NB4 (cell line): ENCODE measurements around the gene PEMT.

ENCODE experiments used
- DNase-seq: peaks from one replicate; pipeline ENCODE4 v3.0.0; 2010; ENCODE audit warnings: low read depth
- H3K4me3 ChIP-seq: one replicate; pipeline ENCODE4 v1.5.1; 2011; ENCODE audit warnings: mild to moderate bottlenecking, low read depth, low read length, moderate library complexity
- CTCF ChIP-seq: IDR thresholded peaks from one replicate; pipeline ENCODE4 v1.5.1; 2012; ENCODE audit warnings: low read depth, low read length
- MAX ChIP-seq: IDR thresholded peaks from 2 replicates; pipeline ENCODE4 v1.6.1; 2011; ENCODE audit warnings: low read depth, low read length
- MYC ChIP-seq: IDR thresholded peaks from 2 replicates; pipeline ENCODE4 v1.6.1; 2011; ENCODE audit warnings: low read depth, low read length
- POLR2A ChIP-seq: IDR thresholded peaks from 2 replicates; pipeline ENCODE4 v1.6.1; 2011; ENCODE audit warnings: mild to moderate bottlenecking; ENCODE audit not compliant: insufficient read length; ENCODE audit errors: extremely low read depth

The PEMT gene

GRCh38 chr17:17605083-17605728 is 13.7 kb upstream of the PEMT start:
- H3K4me3 ChIP-seq: no peak overlapping the region

GRCh38 chr17:17603895-17604225 is 12.4 kb upstream of the PEMT start:
- DNase-seq: no peak
- TF ChIP-seq CTCF (no peak), MYC (no peak), MAX (no peak), POLR2A (no peak)
- H3K4me3 ChIP-seq: no peak overlapping the region

More at GRCh38 chr17:17605083-17605728, 13.7 kb upstream of the PEMT start:
- no peak for DNase-seq
- TF ChIP-seq MYC (no peak), MAX (no peak), CTCF (no peak), POLR2A (no peak)

GRCh38 chr17:17603178-17603894 is 11.8 kb upstream of the PEMT start:
- DNase-seq: no peak
- no peak for TF ChIP-seq MAX
- no peak for TF ChIP-seq CTCF
- no peak for TF ChIP-seq MYC
- TF ChIP-seq POLR2A: no peak
- H3K4me3 ChIP-seq: no peak overlapping the region

GRCh38 chr17:17599965-17600364 is 8.5 kb upstream of the PEMT start:
- DNase-seq: no peak
- TF ChIP-seq POLR2A: no peak
- no peak for TF ChIP-seq CTCF
- TF ChIP-seq MYC: no peak
- no peak for TF ChIP-seq MAX
- no peak overlapping the region for H3K4me3 ChIP-seq

- TF ChIP-seq POLR2A: no peak
- TF ChIP-seq MYC: no peak
- no peak for TF ChIP-seq CTCF
- TF ChIP-seq MAX: no peak
- no peak overlapping the region for H3K4me3 ChIP-seq
- DNase-seq: no peak
These were observed 6.5 kb upstream of the PEMT start for GRCh38 chr17:17598003-17598402.
